Caco-2 (cell line): ENCODE measurements around the gene STK35. TPM values are rescaled to one million over a fixed set of nuclear protein-coding genes. Genes with fewer than 3 reads are reported as not detected.

Experiments used
- BruUV-seq: library from RNA; stranded (reverse); fragments of 400-500 nt; replicated peaks from 2 replicates; lab custom pipeline; 2021; lab: Mats Ljungman, UMichigan
- CTCF ChIA-PET: fragments of 300-600 bp; sonication (Branson Sonifier 250); formaldehyde crosslinking; loops from one replicate; lab custom pipeline; 2022; ENCODE audit warnings: antibody characterized with exemption; lab: Charles Lee
- POLR2A ChIA-PET: fragments of 300-600 bp; sonication (Branson Sonifier 250); formaldehyde crosslinking; loops from one replicate; lab custom pipeline; 2022; ENCODE audit warnings: antibody characterized with exemption; lab: Charles Lee
- DNase-seq, 2 experiments: peaks; one replicate each; pipeline versions ENCODE4 v3.0.0 to v3.0.0-alpha.2; 2020 to 2022
- H3K27me3 ChIP-seq: replicated peaks from 2 replicates; pipeline ENCODE4 v1.6.0; 2011; ENCODE audit warnings: low read length; ENCODE audit not compliant: control insufficient read depth, insufficient read depth
- H3K36me3 ChIP-seq: 2 replicates; pipeline ENCODE4 v1.5.1; 2011; ENCODE audit warnings: low read length; ENCODE audit not compliant: control insufficient read depth, insufficient read depth
- H3K4me1 ChIP-seq: fragments of 250-450 bp; sonication (Bioruptor Pico); 2 replicates; pipeline ENCODE4 v1.5.1; 2020; ENCODE audit warnings: mild to moderate bottlenecking
- H3K4me3 ChIP-seq: 2 replicates; pipeline ENCODE4 v1.5.1; 2011; ENCODE audit warnings: low read depth, mild to moderate bottlenecking, control low read depth, low read length
- H3K9me3 ChIP-seq: fragments of 250-450 bp; sonication (Bioruptor Pico); 2 replicates; pipeline ENCODE4 v1.5.1; 2020; ENCODE audit warnings: mild to moderate bottlenecking, moderate library complexity
- H3K27ac Mint-ChIP-seq: one replicate; pipeline ENCODE4 v1.8.0; 2022; ENCODE audit warnings: mixed read lengths; ENCODE audit not compliant: unreplicated experiment
- H3K27me3 Mint-ChIP-seq: one replicate; pipeline ENCODE4 v1.8.0; 2022; ENCODE audit warnings: mixed read lengths; ENCODE audit not compliant: insufficient read depth, unreplicated experiment
- H3K36me3 Mint-ChIP-seq: one replicate; pipeline ENCODE4 v1.8.0; 2022; ENCODE audit warnings: mild to moderate bottlenecking, mixed read lengths; ENCODE audit not compliant: insufficient read depth, unreplicated experiment
- H3K4me1 Mint-ChIP-seq: one replicate; pipeline ENCODE4 v1.8.0; 2022; ENCODE audit warnings: low read depth, mixed read lengths; ENCODE audit not compliant: unreplicated experiment
- H3K4me3 Mint-ChIP-seq: one replicate; pipeline ENCODE4 v1.8.0; 2022; ENCODE audit warnings: mild to moderate bottlenecking, moderate library complexity, mixed read lengths; ENCODE audit not compliant: unreplicated experiment
- H3K9me3 Mint-ChIP-seq: one replicate; pipeline ENCODE4 v1.8.0; 2022; ENCODE audit warnings: mixed read lengths; ENCODE audit not compliant: unreplicated experiment
- intact Hi-C: fragments of 100-400 bp; cut with micrococcal nuclease; formaldehyde crosslinking; loops from one replicate; pipeline ENCODE4 v1.10.0; 2022; ENCODE audit not compliant: unreplicated experiment
- total RNA-seq: library from RNA; stranded (reverse); gene quantifications from 2 replicates; pipeline ENCODE4 v1.2.3, GENCODE V29; 2022
- TF ChIP-seq, protein P1 (sequence below), 2 experiments: fragments of 200-600 bp in 1 of 2; IDR thresholded peaks; 1 replicate in 1 of 2; 2 replicates in 1 of 2; pipeline versions ENCODE4 v1.5.1 to v1.8.0; 2011 to 2022; ENCODE audit warnings: antibody characterized with exemption in 1 of 2, control low read depth in 1 of 2, inconsistent platforms in 1 of 2, low read depth in 1 of 2, low read length in 1 of 2, mild to moderate bottlenecking in 1 of 2, moderate library complexity in 1 of 2; ENCODE audit not compliant: insufficient read depth in 1 of 2, severe bottlenecking in 1 of 2, unreplicated experiment in 1 of 2

STK35 gene
- total RNA-seq, 1 experiment from 2014 or later, result 40.2 TPM

DNA sequence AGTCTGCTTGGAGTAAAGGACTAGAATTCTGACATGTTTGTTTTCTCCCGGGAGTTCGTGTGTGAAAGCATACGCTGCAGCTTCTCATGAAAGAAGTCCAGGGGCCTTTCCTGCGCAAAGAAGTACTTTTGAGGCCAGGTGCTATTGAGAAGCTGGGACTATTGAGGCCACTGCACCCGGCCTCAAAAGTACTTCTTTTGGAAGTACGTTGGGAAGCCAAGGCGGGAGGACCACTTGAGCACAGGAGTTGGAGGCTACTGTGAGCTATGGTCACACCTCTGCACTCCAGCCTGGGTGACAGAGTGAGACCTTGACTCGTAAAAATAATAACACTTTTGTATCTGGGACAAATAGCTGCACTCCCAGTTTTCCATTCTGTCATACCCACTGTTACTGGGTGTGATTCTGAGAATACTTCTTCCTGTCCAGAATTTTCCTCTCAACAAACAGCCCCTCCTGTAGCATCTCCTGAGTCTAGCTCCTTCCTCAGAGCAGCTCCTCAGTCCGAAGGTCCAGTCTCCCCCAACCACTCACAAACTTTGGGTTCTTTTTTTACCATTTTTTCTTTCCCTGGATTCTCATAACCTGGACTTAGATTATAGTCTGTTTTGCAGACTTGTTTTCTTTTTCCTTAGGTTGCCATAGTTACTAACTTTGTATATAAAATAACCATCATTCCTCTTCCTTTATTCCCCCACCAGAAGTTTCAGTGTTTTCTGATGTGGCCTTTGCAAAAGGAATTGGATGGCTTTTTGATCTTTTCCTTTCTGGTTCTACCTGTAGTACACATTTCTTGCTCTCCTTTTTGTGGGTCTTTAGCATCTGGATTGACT lies 12.7 kb downstream of the STK35 start:
- Mint-ChIP-seq H3K27ac (no peak overlapping the region), H3K36me3 (peaks cover 50% of the 10 kb centered on the region), H3K4me3 (no peak overlapping the region), H3K9me3 (no peaks in the 10 kb centered on the region), H3K4me1 (peaks cover under 1% of the 10 kb centered on the region), H3K27me3 (no peaks in the 10 kb centered on the region)
- ChIA-PET POLR2A (interaction anchor here (0.6 kb wide), 1 partner anchor 149 kb away, joined by 7 read pairs; no protein-coding TSS in a partner anchor), CTCF (no interaction called here)
- no TSS peak for BruUV-seq
- Histone ChIP-seq H3K9me3 (no peaks in the 10 kb centered on the region), H3K4me3 (no peak overlapping the region), H3K4me1 (peaks cover under 1% of the 10 kb centered on the region; the same call in 1 of the 2 replicates), H3K27me3 (no peaks in the 10 kb centered on the region), H3K36me3 (peaks cover 2% of the 10 kb centered on the region; the same call in 1 of the 2 replicates)
- intact Hi-C loops, result loop anchor here (10.0 kb wide), 1 partner anchor 220 kb away; the partner anchor contains the start of gene SIRPA
- no peak for DNase-seq
- TF ChIP-seq, protein P1, sequence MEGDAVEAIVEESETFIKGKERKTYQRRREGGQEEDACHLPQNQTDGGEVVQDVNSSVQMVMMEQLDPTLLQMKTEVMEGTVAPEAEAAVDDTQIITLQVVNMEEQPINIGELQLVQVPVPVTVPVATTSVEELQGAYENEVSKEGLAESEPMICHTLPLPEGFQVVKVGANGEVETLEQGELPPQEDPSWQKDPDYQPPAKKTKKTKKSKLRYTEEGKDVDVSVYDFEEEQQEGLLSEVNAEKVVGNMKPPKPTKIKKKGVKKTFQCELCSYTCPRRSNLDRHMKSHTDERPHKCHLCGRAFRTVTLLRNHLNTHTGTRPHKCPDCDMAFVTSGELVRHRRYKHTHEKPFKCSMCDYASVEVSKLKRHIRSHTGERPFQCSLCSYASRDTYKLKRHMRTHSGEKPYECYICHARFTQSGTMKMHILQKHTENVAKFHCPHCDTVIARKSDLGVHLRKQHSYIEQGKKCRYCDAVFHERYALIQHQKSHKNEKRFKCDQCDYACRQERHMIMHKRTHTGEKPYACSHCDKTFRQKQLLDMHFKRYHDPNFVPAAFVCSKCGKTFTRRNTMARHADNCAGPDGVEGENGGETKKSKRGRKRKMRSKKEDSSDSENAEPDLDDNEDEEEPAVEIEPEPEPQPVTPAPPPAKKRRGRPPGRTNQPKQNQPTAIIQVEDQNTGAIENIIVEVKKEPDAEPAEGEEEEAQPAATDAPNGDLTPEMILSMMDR (IDR thresholded peaks at IDR 0.05; ENCODE audit: insufficient read depth in 1 of 2, low read depth in 1 of 2, low read length in 1 of 2, severe bottlenecking in 1 of 2, unreplicated experiment in 1 of 2), result no peak

DNA sequence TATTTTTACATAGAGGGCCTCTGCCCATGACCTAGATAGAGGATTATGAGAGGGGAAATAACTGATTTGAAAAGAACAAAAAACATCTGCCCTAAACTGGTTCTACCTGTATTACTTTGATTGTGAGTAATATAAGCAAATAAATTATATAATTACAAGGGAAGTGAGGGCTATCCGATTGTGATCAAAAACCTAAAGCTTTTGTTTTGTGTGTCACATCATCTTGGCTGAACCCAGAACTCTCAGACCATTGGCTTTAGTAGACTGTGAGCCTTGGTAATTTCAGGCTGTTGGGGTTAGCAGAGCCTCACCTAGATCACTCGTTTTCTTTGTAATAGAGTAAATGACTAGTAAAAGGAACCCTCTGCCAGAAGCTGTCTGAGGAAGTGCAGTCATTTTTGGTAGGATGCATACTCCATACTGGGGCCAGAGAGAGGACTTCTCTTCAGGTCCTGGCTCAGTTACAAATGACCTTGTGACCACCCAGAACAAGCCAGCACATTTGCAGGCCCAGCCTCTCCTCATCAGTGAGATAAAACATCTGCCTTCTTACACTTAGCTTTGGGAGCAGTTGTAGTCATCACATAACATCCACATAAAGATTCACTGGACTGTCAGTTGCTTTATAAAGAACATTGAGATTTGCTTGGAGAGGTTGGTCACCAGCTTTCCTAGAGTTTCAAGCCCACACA lies 13.5 kb downstream of the STK35 start:
- Mint-ChIP-seq H3K27ac (no peak overlapping the region), H3K36me3 (peaks cover 52% of the 10 kb centered on the region), H3K4me1 (no peaks in the 10 kb centered on the region), H3K27me3 (no peaks in the 10 kb centered on the region), H3K9me3 (no peaks in the 10 kb centered on the region), H3K4me3 (no peak overlapping the region)
- Histone ChIP-seq H3K27me3 (no peaks in the 10 kb centered on the region), H3K4me3 (no peak overlapping the region), H3K4me1 (no peaks in the 10 kb centered on the region), H3K9me3 (no peaks in the 10 kb centered on the region), H3K36me3 (peaks cover 4% of the 10 kb centered on the region; the same call in 1 of the 2 replicates)
- no TSS peak for BruUV-seq
- TF ChIP-seq, protein P1 (IDR thresholded peaks at IDR 0.05; ENCODE audit: insufficient read depth in 1 of 2, low read depth in 1 of 2, low read length in 1 of 2, severe bottlenecking in 1 of 2, unreplicated experiment in 1 of 2), result no peak
- DNase-seq, result no peak
- ChIA-PET POLR2A (no interaction called here), CTCF (no interaction called here)
- intact Hi-C loops, result loop anchor here (10.0 kb wide), 1 partner anchor 220 kb away; the partner anchor contains the start of gene SIRPA

DNA sequence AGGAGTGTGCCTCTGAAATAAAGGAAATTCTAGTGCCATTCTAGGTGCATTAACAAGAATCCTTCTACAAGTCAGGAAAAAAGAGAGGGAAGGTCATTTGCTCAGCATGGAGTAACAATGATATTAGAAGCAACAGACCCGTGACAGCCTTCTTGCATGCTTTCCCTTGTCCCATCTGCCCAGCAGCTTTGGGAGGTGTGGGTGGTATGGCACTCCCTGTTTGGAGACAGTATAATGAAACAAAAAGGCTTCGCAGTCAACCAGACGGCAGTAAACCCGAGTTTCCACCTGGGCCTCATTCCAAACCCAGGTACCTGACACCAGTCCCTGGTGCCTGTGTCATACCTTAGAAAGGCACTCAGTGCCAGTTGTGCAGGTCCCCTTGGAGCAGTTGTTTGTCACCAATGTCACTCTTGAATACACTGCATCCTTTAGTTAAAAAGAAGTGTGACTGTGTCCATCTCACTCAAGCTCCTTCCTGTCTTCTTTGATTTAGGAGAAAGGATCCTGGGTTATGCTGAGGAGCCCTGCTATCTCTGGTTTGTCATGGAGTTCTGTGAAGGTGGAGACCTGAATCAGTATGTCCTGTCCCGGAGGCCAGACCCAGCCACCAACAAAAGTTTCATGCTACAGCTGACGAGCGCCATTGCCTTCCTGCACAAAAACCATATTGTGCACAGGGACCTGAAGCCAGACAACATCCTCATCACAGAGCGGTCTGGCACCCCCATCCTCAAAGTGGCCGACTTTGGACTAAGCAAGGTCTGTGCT lies 14.7 kb downstream of the STK35 start:
- Histone ChIP-seq H3K4me1 (no peaks in the 10 kb centered on the region), H3K27me3 (no peaks in the 10 kb centered on the region), H3K4me3 (no peak overlapping the region), H3K36me3 (peaks cover 4% of the 10 kb centered on the region; the same call in 1 of the 2 replicates), H3K9me3 (no peaks in the 10 kb centered on the region)
- Mint-ChIP-seq H3K9me3 (no peaks in the 10 kb centered on the region), H3K4me1 (no peaks in the 10 kb centered on the region), H3K27ac (no peak overlapping the region), H3K27me3 (no peaks in the 10 kb centered on the region), H3K36me3 (peaks cover 56% of the 10 kb centered on the region), H3K4me3 (no peak overlapping the region)
- DNase-seq, result no peak
- ChIA-PET POLR2A (no interaction called here), CTCF (no interaction called here)
- intact Hi-C loops, result loop anchor here (10.0 kb wide), 1 partner anchor 222 kb away; the partner anchor contains the start of gene SIRPA
- no TSS peak for BruUV-seq
- TF ChIP-seq, protein P1 (IDR thresholded peaks at IDR 0.05; ENCODE audit: insufficient read depth in 1 of 2, low read depth in 1 of 2, low read length in 1 of 2, severe bottlenecking in 1 of 2, unreplicated experiment in 1 of 2), result no peak
